Panc1 (cell line): ENCODE data around the gene SLITRK3.

ENCODE experiments used
- POLR2AphosphoS5 ChIP-seq: IDR thresholded peaks from 2 replicates; pipeline ENCODE4 v1.6.1; 2012; ENCODE audit warnings: mild to moderate bottlenecking, low read depth, low read length, moderate library complexity
- SIN3A ChIP-seq: IDR thresholded peaks from 2 replicates; pipeline ENCODE4 v1.6.1; 2012; ENCODE audit warnings: low read depth, mild to moderate bottlenecking, low read length, moderate library complexity, borderline replicate concordance; ENCODE audit not compliant: insufficient read depth

GRCh38 chr3:165243597-165243996, 47.4 kb upstream of the SLITRK3 start:
- TF ChIP-seq SIN3A (no peak), POLR2AphosphoS5 (no peak)
